Kidney epithelial cell (primary cell): ENCODE results near the gene PRAMEF12. TPM values are rescaled to one million over a fixed set of nuclear protein-coding genes. Genes with fewer than 3 reads are reported as not detected.

Source experiments
- DNase-seq: peaks from one replicate; pipeline ENCODE4 v3.0.0-alpha.2; 2010; ENCODE audit warnings: low read depth
- H3K27me3 ChIP-seq: 2 replicates; pipeline ENCODE4 v1.6.0; 2011; ENCODE audit warnings: low read length; ENCODE audit not compliant: control insufficient read depth, insufficient read depth
- H3K36me3 ChIP-seq: 2 replicates; pipeline ENCODE4 v1.5.1; 2011; ENCODE audit warnings: low read length; ENCODE audit not compliant: control insufficient read depth, insufficient read depth
- H3K4me3 ChIP-seq: 2 replicates; pipeline ENCODE4 v1.5.1; 2011; ENCODE audit warnings: low read depth, mild to moderate bottlenecking, control low read depth, low read length
- total RNA-seq: library from RNA; depleted of rRNA; stranded (reverse); fragments of >200 nt; gene quantifications from 2 replicates; pipeline ENCODE4 v1.2.3, GENCODE V29; 2015
- TF ChIP-seq, protein P1 (sequence below): IDR thresholded peaks from 2 replicates; pipeline ENCODE4 v1.5.1; 2011; ENCODE audit warnings: mild to moderate bottlenecking, moderate library complexity, low read length, control low read depth, inconsistent platforms; ENCODE audit not compliant: insufficient read depth, poor library complexity, severe bottlenecking

PRAMEF12 gene
- total RNA-seq, 1 donor from 2014 or later = 0.21 TPM

DNA sequence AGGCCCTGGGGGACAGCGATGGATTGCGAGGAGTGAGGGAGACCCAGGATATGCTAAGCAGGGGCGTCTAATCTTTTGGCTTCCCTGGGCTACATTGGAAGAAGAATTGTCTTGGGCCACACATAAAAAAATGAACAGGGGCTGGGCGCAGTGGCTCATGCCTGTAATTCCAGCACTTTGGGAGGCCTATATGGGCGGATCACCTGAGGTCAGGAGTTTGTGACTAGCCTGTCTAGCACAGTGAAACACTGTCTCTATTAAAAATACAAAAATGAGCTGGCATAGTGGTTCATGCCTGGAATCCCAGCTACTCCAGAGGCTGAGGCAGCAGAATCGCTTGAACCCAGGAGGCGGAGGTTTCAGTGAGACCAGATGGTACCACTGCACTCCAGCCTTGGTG lies 10.8 kb upstream of the PRAMEF12 start:
- Histone ChIP-seq H3K36me3 (no peaks in the 10 kb centered on the region), H3K27me3 (no peaks in the 10 kb centered on the region), H3K4me3 (no peak overlapping the region)
- DNase-seq = no peak
- TF ChIP-seq, protein P1, sequence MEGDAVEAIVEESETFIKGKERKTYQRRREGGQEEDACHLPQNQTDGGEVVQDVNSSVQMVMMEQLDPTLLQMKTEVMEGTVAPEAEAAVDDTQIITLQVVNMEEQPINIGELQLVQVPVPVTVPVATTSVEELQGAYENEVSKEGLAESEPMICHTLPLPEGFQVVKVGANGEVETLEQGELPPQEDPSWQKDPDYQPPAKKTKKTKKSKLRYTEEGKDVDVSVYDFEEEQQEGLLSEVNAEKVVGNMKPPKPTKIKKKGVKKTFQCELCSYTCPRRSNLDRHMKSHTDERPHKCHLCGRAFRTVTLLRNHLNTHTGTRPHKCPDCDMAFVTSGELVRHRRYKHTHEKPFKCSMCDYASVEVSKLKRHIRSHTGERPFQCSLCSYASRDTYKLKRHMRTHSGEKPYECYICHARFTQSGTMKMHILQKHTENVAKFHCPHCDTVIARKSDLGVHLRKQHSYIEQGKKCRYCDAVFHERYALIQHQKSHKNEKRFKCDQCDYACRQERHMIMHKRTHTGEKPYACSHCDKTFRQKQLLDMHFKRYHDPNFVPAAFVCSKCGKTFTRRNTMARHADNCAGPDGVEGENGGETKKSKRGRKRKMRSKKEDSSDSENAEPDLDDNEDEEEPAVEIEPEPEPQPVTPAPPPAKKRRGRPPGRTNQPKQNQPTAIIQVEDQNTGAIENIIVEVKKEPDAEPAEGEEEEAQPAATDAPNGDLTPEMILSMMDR = no peak

DNA sequence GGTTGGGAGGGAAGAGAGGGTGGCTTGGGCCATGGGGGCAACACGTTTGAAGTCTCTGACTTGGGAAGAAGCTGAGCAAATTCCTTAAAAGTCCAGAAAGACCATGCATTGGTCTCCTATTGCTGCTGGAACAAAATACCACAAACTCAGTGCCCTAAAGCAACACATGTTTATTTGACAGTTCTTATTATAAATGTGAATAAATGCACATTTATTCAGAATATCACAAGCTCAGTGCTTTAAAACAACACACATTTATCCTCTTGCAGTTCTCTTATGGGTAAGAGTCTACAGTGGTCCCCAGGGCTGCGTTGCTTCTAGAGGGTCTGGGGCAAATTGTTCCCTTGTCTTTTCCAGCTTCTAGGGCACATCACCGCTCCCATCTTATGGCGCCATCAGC lies 10.1 kb upstream of the PRAMEF12 start:
- TF ChIP-seq, protein P1 = no peak
- no peak overlapping the region for H3K4me3 ChIP-seq
- DNase-seq = no peak
- H3K36me3 ChIP-seq = no peaks in the 10 kb centered on the region
- no peaks in the 10 kb centered on the region for H3K27me3 ChIP-seq

DNA sequence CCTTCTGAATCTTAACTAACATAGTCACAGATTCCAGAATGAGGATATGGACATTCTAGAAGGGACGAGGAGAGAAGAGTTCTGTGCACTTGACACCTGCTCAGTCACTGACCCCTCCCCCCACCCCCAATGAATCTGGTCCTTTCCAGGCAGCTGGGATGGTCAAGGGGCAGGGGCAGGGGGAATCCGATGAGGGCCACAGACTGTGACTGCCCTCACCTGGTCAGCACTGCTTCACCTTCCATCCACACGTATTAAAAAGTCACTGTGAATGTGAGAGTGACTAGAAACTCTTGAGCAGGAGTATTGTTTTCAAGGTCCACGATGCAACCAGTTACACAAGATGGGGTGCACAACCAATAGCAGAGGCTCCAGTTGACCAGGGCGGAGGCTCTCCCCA lies 9.5 kb upstream of the PRAMEF12 start:
- Histone ChIP-seq H3K4me3 (no peak overlapping the region), H3K27me3 (no peaks in the 10 kb centered on the region), H3K36me3 (no peaks in the 10 kb centered on the region)
- TF ChIP-seq, protein P1 = no peak
- no peak for DNase-seq

DNA sequence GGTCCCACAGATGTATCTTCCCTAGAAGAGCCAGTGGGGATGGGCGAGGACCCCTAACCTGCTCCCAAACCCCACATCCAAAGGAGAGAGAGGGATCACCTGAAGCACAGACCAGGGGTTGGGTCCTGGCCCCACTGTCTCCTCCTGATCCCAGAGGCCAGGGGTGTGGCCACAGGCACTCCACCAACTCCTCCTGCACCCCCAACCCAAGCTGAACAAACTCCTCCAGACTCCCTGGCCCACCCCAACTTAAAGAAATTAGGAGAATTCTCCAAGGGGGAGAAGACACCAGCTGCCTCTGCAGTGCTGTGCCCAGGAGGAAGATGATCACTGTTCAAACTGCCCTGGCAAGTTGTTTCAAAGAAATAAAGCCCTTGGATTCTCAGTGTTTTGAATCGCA lies 4.5 kb upstream of the PRAMEF12 start:
- DNase-seq = no peak
- no peaks in the 10 kb centered on the region for H3K27me3 ChIP-seq
- TF ChIP-seq, protein P1 = no peak
- no peak overlapping the region for H3K4me3 ChIP-seq
- no peaks in the 10 kb centered on the region for H3K36me3 ChIP-seq

DNA sequence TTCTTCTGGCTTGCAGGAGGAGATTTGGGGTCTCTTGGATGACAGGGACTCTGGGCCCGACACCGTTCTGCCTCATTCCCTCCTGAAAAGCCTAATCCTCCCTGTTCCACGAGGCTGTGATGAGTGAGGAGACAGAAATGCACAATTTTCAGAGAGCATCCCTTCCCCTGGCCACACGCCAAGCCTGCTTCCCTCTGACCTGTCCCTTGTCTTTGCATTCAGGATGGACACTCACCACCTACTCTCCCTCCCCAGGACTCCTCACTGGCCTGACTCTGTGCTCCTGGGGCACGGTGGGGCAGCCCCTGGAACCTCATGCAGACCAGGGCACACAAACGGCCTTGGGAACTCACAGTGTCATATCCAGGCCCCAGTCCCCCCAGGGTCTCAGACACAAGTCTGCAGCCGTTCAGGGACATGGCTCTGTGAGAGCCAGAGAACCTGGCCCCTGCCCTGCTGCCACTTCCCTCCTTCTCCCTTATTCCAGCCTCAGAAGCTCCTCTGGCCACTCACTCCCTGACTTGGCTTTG lies 3.5 kb upstream of the PRAMEF12 start:
- no peak for DNase-seq
- H3K36me3 ChIP-seq = no peaks in the 10 kb centered on the region
- H3K27me3 ChIP-seq = no peaks in the 10 kb centered on the region
- H3K4me3 ChIP-seq = no peak overlapping the region
- TF ChIP-seq, protein P1 = no peak

DNA sequence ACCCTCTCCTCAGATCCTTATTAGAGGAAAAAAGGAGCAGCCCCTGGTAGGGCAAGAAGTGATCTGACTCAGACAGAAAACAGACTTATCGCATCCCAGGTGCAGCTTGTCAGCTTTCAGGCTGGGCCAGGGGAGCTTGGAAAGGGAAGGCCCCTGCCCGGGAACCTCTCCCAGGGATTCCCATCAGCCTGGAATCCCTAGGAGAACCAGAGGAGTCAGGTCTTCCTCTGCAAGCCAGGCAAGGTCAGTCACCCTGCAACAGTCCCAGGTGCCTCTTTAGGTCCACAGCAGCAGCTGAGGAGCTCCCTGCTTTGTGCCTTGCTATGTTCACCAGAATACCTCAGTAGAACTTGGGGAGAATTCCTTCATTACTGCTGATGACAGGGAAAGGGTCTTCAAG lies 2.9 kb upstream of the PRAMEF12 start:
- DNase-seq = no peak
- Histone ChIP-seq H3K4me3 (no peak overlapping the region), H3K27me3 (no peaks in the 10 kb centered on the region), H3K36me3 (no peaks in the 10 kb centered on the region)
- TF ChIP-seq, protein P1 = no peak
